Activated naive CD4-positive, alpha-beta T cell treated with anti-CD3 and anti-CD28 coated beads, Interleukin-2, amount 50 U/mL, for 16 hours (primary cell): ENCODE results near the gene PRDM11.

Experiments used
- DNase-seq: peaks from one replicate; pipeline ENCODE4 v3.0.0-alpha.2; 2020

PRDM11 gene

DNA sequence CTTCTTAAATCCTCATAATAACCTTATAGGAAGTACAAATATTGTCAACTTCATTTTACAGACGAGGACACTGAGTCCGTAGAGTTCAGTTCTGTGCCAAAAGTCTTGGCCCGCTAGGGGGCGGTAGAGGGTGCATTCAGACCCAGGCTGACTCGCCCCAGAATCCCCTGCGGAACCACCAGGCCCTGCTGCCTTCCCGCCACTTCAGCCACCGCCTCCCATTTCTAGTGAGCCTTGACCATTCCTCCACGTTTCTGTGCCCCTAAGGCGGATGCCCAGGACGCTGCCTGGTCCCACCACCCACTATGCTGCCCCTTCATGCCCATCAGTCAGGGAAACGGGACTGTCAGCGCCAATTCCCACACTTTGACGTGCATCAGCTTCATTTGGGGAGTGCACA lies 120.6 kb downstream of the PRDM11 start:
- DNase-seq, result no peak

DNA sequence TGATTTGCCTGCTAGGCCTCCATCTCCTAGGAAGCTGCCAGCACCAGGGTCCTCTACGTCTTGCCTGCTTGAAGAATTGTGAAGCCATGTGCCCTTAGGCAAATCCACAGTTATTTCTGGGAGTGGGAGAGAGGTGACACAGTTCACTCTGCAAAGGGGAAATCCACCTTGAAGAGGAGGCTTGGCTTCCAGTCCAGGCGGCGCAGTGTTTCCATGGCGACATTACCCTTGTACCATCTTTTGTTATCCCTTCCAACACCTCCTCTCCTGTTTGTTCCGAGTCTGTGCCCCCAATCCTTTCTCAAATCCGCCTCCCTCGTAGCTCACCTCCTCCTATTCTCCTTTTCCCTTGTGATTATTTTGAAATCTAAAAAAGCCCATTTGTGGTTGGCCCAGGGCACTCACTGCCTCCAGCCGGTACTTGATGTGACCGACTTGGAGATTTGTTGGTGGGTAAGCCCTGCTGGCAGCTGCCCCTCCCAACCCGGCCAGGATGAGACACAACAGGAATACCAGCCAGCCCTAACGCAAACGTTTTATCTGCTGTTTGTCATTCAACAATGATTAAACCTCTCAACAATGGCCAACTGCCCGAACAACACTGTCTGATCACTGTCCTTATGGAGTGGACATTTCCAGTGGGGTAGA lies 121.3 kb downstream of the PRDM11 start:
- DNase-seq, result no peak

GRCh38 chr11:45269678-45270077 lies 123.2 kb downstream of the PRDM11 start:
- DNase-seq, result no peak

DNA sequence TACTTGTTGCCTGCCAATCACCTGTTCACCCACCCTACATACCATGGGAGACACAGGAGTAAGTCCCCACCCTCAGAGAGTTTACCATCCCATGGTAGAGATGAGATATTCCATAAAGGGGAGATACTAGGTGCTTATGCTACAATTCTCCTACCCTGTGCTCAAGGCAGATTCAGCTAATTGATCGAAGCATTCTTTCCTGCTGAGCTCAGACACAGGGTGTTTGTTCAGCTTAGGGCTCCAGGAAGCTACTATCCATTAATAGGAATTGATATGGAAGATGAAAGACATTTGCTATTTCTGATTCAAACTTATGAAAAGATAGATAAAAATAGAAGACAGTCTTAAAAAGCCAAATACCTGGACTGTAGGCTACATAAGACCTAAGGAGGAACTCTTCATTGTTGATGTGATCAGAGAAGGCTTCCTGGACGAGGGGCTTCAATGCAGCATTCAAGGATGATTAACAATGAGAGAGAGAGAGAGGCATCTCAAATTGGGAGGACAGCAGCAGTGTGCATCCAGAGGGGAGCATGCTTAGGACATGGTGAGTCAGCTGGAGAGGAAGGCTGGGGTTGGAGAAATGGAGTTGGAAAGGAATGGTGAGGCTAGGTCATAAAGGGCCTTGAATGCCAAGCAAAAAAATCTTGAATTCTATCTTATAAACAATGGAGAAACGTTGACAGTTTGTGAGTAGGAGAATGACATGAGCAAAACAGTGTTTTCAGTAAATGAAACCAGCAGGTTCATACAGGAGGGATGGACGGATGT lies 124.7 kb downstream of the PRDM11 start:
- no peak for DNase-seq

DNA sequence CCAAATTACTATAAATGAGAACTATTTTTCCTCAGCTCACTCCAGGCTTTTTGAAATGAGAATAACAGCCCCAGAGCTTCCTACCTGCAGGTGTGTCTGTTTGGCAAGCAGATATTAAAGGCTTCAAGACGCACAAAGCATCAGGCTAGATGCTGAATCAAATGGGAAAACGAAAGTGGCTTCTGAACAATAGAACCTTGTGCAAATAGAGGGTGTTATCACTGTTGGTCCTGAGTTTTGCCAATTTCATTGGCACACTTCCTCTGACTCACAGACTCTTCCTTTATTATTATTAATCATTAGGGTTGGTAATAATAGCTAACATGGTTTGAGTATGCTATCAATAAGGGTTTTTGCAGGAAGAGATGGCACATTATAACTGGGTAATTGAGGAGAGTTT lies 126.3 kb downstream of the PRDM11 start:
- no peak for DNase-seq

- no peak for DNase-seq
Measured at GRCh38 chr11:45273509-45273908, 127.1 kb downstream of the PRDM11 start.

DNA sequence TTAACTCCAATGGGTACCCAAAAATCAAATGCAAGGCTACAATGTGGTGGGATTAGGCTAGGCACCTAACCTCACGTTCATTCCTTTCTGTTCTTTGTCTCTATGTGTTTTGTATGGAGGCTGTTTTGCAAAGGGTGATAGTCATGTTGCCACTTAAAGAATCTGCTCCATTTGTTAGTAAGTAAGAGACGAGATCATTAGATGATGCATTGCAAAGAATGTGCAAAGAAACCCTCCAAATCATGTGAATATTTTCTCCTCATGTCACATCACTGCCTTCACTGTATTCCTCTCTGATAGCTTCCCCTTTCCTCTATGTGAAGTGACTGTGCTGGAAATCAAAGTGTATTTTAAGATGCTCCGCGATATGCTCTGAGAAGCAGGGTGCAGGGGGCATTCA lies 127.8 kb downstream of the PRDM11 start:
- DNase-seq, result no peak

- DNase-seq, result no peak
Measured at GRCh38 chr11:45275828-45276227, 129.4 kb downstream of the PRDM11 start.

- DNase-seq, result no peak
Measured at GRCh38 chr11:45278714-45279113, 132.3 kb downstream of the PRDM11 start.

DNA sequence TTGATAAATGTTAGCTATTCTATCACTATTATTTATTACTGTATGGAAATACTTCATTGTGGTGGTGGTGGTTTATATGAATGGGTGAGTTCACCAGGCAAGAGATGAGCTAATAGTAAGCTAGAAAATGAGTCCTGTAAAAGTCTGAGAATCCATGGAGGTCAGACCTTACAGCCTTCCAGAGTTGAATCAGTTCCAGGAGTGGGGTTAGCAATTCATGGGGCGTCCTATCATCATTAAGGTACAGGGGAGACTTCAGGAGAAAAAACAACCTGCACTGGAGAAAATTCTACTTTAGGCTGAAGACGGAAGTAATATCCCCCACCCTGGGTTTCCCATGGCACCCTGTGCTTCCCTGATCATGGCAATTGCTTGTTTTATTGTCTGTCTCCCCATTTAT lies 133.2 kb downstream of the PRDM11 start:
- no peak for DNase-seq

DNA sequence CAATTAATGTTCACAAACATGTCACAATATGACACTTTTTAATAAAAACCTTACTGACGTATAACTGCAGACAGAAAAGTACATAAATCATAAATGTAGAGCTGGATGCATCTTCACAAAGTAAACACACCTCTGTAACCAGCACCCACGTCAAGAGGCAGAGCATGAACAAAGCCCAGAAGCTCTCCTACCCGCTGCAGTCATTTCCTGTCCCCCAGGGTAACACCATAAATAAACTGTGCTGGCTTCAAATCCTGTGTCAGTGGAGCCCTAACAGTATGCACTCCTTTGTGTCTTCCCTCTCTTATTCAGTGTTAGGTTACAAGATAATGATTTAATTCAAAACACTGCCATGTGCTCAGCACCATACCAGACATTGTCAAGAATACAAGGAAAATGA lies 134.0 kb downstream of the PRDM11 start:
- DNase-seq, result no peak

GRCh38 chr11:45282081-45282480 lies 135.6 kb downstream of the PRDM11 start:
- DNase-seq, result no peak
